ENCODE results near the gene EXOC4.

- TF ChIP-seq BCL11A (tag by site-specific recombination; IDR thresholded peaks at IDR 0.05; ENCODE audit: low read depth) (no peak), HOXA7 (CRISPR knock-in tag; IDR thresholded peaks at IDR 0.05; ENCODE audit: borderline replicate concordance) (no peak), ZNF514 (tag by site-specific recombination; IDR thresholded peaks at IDR 0.05) (no peak)
Measured at GRCh38 chr7:133452577-133452976, 199.7 kb downstream of the EXOC4 start.
